Osteoblast (primary cell): ENCODE measurements around the gene ZBBX. TPM values are rescaled to one million over a fixed set of nuclear protein-coding genes. Genes with fewer than 3 reads are reported as not detected.

Experiments
- DNase-seq: peaks from one replicate; pipeline ENCODE4 v3.0.0; 2011; ENCODE audit warnings: low spot score, mixed read lengths; ENCODE audit not compliant: insufficient read length; ENCODE audit errors: missing footprints
- H2AFZ ChIP-seq: 2 replicates; pipeline ENCODE4 v1.6.0; 2011; ENCODE audit warnings: mild to moderate bottlenecking, low read length
- H3K27ac ChIP-seq: 2 replicates; pipeline ENCODE4 v1.5.1; 2011; ENCODE audit warnings: mild to moderate bottlenecking, low read depth, low read length, moderate library complexity
- H3K27me3 ChIP-seq: 2 replicates; pipeline ENCODE4 v1.6.0; 2012; ENCODE audit warnings: mild to moderate bottlenecking, control low read depth, inconsistent platforms, low read length, moderate library complexity; ENCODE audit not compliant: insufficient read depth
- H3K36me3 ChIP-seq: 2 replicates; pipeline ENCODE4 v1.5.1; 2011; ENCODE audit warnings: mild to moderate bottlenecking, low read length, control low read depth, moderate library complexity; ENCODE audit not compliant: insufficient read depth
- H3K4me1 ChIP-seq: 2 replicates; pipeline ENCODE4 v1.5.1; 2011; ENCODE audit warnings: mild to moderate bottlenecking, low read length, control low read depth, moderate library complexity; ENCODE audit not compliant: insufficient read depth
- H3K4me2 ChIP-seq: 2 replicates; pipeline ENCODE4 v1.6.0; 2011; ENCODE audit warnings: mild to moderate bottlenecking, low read length; ENCODE audit not compliant: insufficient read depth
- H3K4me3 ChIP-seq: fragments of 200-600 bp; sonication (generic); 3 replicates; pipeline ENCODE4 v1.5.1; 2012; ENCODE audit warnings: mild to moderate bottlenecking, low read length, inconsistent platforms; ENCODE audit not compliant: insufficient read depth
- H3K79me2 ChIP-seq: 2 replicates; pipeline ENCODE4 v1.6.0; 2012; ENCODE audit warnings: mild to moderate bottlenecking, low read length, control low read depth, inconsistent platforms; ENCODE audit not compliant: insufficient read depth
- H3K9me3 ChIP-seq: 2 replicates; pipeline ENCODE4 v1.5.1; 2011; ENCODE audit warnings: low read depth, low read length, control low read depth
- H4K20me1 ChIP-seq: 2 replicates; pipeline ENCODE4 v1.6.0; 2012; ENCODE audit warnings: mild to moderate bottlenecking, low read length, control low read depth; ENCODE audit not compliant: insufficient read depth
- total RNA-seq: library from RNA; depleted of rRNA; stranded (reverse); fragments of >200 nt; gene quantifications from 2 replicates; pipeline ENCODE4 v1.2.3, GENCODE V29; 2012
- TF ChIP-seq, protein P1 (sequence below): IDR thresholded peaks from 2 replicates; pipeline ENCODE4 v1.5.1; 2011; ENCODE audit warnings: mild to moderate bottlenecking, low read depth, low read length, moderate library complexity; ENCODE audit errors: extremely low read depth

Gene ZBBX
- total RNA-seq, 1 donor = not detected

DNA sequence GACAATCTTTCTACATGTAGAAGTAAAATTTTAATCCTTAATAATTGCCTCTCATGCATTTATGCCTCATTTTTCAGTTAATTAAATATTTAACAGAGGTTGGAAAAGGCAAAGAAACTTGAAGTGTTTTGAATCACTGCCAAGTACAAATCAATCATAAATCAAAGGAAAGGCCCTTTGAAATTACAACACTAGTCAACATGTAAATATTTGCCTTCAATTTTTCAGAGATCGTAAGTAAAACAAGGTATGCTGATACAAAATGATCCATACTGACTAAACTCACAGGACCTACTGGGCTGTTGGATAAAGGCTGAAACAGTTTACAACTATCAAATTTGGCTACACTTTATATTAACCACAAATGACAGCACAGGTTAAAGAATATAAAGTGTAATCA, 33.9 kb downstream of the ZBBX start:
- DNase-seq = no peak
- H4K20me1 ChIP-seq = no peaks in the 10 kb centered on the region
- H3K79me2 ChIP-seq = no peaks in the 10 kb centered on the region
- H3K27ac ChIP-seq = no peak overlapping the region
- TF ChIP-seq, protein P1, sequence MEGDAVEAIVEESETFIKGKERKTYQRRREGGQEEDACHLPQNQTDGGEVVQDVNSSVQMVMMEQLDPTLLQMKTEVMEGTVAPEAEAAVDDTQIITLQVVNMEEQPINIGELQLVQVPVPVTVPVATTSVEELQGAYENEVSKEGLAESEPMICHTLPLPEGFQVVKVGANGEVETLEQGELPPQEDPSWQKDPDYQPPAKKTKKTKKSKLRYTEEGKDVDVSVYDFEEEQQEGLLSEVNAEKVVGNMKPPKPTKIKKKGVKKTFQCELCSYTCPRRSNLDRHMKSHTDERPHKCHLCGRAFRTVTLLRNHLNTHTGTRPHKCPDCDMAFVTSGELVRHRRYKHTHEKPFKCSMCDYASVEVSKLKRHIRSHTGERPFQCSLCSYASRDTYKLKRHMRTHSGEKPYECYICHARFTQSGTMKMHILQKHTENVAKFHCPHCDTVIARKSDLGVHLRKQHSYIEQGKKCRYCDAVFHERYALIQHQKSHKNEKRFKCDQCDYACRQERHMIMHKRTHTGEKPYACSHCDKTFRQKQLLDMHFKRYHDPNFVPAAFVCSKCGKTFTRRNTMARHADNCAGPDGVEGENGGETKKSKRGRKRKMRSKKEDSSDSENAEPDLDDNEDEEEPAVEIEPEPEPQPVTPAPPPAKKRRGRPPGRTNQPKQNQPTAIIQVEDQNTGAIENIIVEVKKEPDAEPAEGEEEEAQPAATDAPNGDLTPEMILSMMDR = no peak
- no peak overlapping the region for H3K4me3 ChIP-seq
- H3K9me3 ChIP-seq = no peaks in the 10 kb centered on the region
- H3K4me1 ChIP-seq = no peaks in the 10 kb centered on the region
- H3K27me3 ChIP-seq = no peaks in the 10 kb centered on the region
- no peaks in the 10 kb centered on the region for H3K36me3 ChIP-seq
- no peak overlapping the region for H3K4me2 ChIP-seq
- H2AFZ ChIP-seq = no peak overlapping the region

DNA sequence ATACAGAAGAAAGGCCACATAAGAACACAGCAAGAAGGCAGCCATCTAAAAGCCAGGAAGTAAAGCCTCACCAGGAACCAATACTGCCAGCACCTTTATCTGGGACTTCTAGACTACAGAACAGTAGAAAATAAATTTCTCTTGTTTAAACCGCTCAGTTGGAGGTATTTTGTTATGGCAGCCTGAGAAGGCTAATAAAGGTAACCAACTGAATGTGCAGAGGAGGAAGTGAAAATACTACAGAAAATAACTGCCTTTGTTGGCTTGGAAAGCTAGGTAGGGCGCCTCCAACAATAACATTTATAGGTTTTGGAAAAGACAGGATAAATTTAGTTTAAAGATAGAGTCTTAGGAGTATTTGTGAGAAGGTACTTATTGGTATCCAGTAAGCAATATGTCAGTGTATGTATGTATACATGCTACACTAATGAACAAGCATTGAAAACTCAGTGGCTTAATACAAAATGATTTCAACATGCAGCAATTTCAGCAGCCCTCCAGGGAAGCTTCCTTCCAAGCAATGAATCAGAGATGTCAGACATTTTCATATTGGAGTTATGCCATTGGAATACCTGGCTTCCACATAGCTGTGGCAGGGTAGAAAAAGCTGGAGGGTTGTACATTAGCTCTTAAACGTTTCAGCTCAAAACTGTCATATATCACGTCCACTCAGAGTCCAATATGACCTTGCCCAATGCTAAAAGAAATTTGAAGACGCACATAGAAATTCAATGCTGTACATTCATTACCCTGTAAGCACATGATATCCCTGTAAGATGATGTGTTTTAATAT, 48.9 kb downstream of the ZBBX start:
- H2AFZ ChIP-seq = no peak overlapping the region
- H3K9me3 ChIP-seq = peaks cover 1% of the 10 kb centered on the region
- H3K27ac ChIP-seq = no peak overlapping the region
- H3K4me2 ChIP-seq = no peak overlapping the region
- TF ChIP-seq, protein P1 = no peak
- no peak overlapping the region for H3K4me3 ChIP-seq
- DNase-seq = no peak
- H4K20me1 ChIP-seq = no peaks in the 10 kb centered on the region
- no peaks in the 10 kb centered on the region for H3K79me2 ChIP-seq
- H3K27me3 ChIP-seq = no peaks in the 10 kb centered on the region
- H3K4me1 ChIP-seq = no peaks in the 10 kb centered on the region
- no peaks in the 10 kb centered on the region for H3K36me3 ChIP-seq

DNA sequence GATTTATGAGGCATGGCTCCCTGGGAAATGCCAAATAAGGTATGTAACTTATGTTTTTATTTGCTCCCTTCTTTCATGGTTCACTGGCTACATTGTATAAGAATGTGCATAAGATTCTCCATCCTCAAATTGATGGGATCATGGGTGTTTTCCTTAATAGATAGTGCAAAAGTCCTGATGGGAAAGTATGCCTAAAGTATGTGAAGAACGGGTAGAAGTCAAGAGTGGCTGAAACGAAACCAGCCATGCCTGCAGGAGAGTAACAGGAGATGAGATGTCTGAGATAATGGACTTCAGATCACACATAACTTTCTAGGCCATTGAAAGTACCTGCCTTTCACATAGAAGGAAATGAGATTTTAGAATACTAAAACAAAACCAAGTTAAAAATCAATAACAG, 56.5 kb downstream of the ZBBX start:
- Histone ChIP-seq H3K27me3 (no peaks in the 10 kb centered on the region), H2AFZ (no peak overlapping the region), H3K79me2 (no peaks in the 10 kb centered on the region), H3K27ac (no peak overlapping the region), H3K36me3 (no peaks in the 10 kb centered on the region), H4K20me1 (no peaks in the 10 kb centered on the region), H3K4me1 (no peaks in the 10 kb centered on the region), H3K4me3 (no peak overlapping the region), H3K9me3 (peaks cover 1% of the 10 kb centered on the region), H3K4me2 (no peak overlapping the region)
- DNase-seq = no peak
- TF ChIP-seq, protein P1 = no peak

DNA sequence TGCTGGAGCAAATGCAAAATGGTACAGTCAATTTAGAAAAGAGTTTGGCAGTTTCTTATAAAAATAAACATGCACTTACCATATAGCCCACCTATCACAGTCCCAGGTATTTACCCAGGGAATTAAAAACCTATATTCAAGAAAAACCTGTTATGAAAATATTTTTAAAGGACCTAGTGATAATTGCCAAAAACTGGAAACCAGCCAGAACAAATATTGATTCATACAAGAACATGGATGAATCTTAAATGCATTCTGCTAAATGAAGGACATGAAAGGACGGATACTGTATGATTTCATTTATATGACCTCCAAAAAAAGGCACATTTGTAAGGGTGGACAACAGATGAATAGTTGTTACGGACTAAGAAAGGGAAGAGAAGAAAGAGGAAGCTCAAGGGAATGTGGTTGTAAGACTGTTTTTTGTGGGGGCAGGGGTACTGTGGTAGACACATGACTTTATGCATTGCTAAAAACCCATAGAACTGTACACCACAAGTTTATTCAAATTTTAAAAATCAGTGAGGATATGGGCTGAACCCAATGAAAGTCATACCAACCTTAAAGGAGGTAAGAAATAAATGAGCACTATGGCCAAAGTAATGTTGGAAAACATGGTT, 61.0 kb downstream of the ZBBX start:
- no peaks in the 10 kb centered on the region for H3K27me3 ChIP-seq

More for the DNA sequence above, 61.0 kb downstream of the ZBBX start:
- H2AFZ ChIP-seq = no peak overlapping the region
- no peaks in the 10 kb centered on the region for H3K4me1 ChIP-seq
- no peak overlapping the region for H3K4me2 ChIP-seq
- no peaks in the 10 kb centered on the region for H3K36me3 ChIP-seq
- DNase-seq = no peak
- no peak overlapping the region for H3K27ac ChIP-seq
- TF ChIP-seq, protein P1 = no peak
- H3K79me2 ChIP-seq = no peaks in the 10 kb centered on the region
- no peaks in the 10 kb centered on the region for H3K9me3 ChIP-seq
- H3K4me3 ChIP-seq = no peak overlapping the region
- no peaks in the 10 kb centered on the region for H4K20me1 ChIP-seq
